NCI-H345 treated with DMSO at 0.1 percent for 48 hours (cell line): Measurements from ENCODE around the gene IDI1.

ENCODE experiments used
- DNase-seq: peaks from one replicate; lab custom pipeline; 2025; ENCODE audit not compliant: unreplicated experiment; lab: John Stamatoyannopoulos, UW

The IDI1 gene

DNA sequence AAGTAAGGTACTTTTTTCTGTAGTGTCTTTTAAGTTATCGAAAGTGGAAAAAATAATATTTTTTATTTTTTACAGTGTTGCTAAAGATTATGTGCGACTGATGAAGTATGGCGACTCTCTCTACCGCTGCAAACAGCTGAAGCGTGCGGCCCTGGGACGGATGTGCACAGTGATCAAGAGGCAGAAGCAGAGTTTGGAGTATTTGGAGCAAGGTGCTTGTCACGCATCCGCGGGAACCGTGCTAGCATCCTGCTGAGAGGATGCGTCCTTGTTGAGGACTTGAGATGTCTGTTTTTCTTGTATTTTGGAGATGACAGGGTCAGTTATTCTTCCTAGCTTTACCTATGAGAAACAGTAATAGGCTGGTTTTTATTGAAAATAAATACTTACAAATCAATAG lies 52.9 kb downstream of the IDI1 start:
- no peak for DNase-seq

DNA sequence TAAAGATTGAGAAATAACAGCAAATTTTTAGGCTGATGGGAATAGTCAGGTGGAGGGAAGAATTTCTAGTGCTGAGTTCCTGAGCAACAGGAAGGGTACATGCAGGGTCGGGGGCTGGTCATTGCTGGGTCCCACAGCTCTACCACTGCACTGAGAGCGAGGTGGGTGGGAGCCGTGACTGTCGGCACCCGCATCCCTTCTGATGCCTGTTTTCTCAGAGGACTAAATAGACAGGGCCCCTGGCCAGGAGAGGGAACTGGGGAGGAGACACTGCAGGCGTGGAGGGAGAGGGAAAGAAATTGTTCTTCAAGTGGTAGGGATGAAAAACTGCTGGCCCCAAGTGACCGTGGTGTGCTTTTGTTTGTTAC lies 53.4 kb downstream of the IDI1 start:
- no peak for DNase-seq

DNA sequence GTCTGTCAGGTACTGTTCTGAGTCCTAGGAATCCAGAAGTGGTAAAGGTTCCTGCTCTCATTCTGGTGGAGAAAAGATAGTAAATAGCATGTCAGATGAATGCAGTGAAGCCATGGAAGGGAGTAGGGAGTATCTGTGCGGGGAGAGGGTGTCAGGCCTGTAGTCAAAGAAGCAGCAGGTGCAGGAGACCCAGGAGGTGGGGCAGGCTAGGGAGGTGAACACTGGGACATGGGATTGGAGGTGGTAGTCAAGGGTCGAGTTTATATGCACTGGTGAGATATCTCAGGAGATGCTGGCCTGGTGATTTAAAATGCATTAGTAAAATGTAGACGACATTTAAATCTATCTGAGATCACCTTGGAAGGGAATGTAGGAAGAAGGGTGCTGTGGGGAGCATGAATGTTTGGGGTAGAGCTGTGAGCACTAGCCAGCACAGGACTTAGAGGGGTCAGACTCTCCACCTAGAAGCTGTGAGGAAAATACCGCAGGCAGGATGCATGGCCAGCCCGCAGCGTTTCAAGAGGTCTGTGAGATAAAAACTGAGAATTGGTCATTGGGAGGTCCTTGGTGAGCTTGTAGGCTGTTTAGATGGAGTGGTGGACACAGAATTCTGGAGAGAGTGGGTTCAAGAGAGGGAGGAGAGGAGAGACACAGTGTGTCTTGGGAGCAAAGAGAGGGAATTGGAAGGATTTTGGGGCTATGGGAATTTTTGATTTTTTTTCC lies 53.9 kb downstream of the IDI1 start:
- DNase-seq: no peak

DNA sequence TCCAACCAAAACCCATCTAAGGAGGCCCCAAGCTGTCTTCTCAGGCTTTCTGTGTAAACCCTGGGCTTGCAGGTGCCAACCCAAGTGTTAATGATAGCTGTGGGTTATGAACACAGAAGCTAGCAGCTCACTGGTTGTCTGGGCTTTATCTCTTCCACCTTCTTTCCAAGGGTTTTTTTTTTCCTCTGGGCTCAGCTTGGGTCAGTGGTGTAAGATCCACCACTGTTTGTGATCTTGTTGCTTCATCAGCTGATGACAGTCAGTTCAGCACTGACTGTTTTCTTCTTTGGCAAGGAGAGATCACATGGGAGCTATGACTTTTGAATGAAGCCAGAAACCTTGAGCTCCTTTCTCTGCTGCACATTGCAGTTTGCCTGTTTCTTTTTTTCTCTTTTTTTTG lies 56.0 kb downstream of the IDI1 start:
- no peak for DNase-seq

DNA sequence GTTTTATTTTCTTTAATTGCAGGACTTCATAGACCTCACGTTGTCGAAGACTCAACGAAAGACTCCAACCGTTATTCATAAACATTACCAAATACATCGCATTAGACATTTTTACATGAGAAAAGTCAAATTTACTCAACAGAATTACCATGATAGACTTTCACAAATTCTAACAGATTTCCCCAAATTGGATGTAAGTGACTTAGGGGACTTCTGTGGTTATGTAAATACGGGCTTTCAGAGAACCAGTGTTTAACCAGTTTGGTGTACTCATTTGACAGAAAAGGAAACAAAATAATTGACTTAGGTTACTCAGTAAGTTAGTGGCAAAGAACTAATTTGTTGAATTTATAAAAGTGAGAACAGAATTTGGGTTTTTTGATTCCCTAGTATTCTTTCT lies 56.5 kb downstream of the IDI1 start:
- no peak for DNase-seq

DNA sequence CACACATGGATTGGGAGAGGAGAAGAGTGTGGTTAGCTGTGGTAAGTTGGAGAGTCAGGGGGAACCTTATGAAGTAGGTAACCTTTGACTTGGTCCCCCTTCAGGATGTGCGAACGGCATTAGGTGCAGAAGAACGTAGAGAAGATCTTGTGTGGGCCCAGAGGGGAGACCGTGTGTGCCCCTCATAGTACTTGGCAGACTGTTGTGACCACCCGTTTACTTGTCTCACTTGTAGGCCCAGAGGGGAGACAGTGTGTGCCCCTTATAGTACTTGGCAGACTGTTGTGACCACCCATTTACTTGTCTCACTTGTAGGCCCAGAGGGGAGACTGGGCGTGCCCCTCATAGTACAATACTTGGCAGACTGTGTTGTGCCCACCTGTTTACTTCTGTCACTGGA lies 58.1 kb downstream of the IDI1 start:
- no peak for DNase-seq
